Gastroesophageal sphincter (tissue), 3 donors: ENCODE data around the gene TOP1.

Source experiments
- EP300 ChIP-seq: sonication (generic); formaldehyde crosslinking; IDR thresholded peaks from one replicate; pipeline ENCODE4 v1.6.1; 2017; ENCODE audit warnings: antibody characterized with exemption, mild to moderate bottlenecking
- POLR2AphosphoS5 ChIP-seq: sonication (generic); formaldehyde crosslinking; IDR thresholded peaks from one replicate; pipeline ENCODE4 v1.6.1; 2017; ENCODE audit warnings: antibody characterized with exemption
- TF ChIP-seq, protein P1 (sequence below), 4 experiments: fragments of 200-600 bp in 2 of 4; fragments of 450-650 bp in 2 of 4; sonication (generic) in 1 of 4; IDR thresholded peaks; one replicate each; pipeline ENCODE4 v1.5.1; 2017 to 2019; ENCODE audit warnings: antibody characterized with exemption in 4 of 4, mild to moderate bottlenecking in 2 of 4, moderate library complexity in 2 of 4

DNA sequence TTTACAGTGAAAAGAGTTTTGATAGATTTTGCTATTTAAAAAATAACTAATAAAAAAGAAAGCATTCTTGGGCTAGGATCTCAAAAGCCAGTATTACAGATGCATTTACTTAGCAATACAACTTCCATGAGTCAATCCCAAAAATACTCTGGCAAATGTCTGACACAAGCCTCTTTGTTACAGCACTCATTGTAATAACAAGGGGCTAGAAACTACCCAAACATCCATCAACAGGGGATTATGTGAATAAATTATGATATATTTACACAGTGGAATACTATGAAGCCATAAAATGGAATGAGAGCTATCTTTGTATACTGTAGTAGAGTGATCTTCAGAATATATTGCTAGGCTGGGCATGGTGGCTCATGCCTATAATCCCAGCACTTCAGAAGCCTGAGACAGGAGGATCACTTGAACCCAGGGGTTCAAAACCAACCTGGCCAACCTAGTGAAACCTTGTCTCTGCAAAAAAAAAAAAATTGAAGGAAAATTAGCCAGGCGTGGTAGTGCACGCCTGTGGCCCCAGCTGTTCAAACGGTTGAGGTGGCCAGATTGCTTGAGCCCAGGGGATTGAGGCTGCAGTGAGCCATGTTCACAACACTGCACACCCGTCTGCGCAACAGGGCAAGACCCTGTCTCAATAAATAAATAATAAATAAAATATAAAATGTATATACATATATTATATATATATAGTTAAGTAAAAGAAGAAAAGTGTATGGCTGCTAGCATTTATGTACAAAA lies 34.7 kb upstream of the TOP1 start:
- TF ChIP-seq, protein P1, sequence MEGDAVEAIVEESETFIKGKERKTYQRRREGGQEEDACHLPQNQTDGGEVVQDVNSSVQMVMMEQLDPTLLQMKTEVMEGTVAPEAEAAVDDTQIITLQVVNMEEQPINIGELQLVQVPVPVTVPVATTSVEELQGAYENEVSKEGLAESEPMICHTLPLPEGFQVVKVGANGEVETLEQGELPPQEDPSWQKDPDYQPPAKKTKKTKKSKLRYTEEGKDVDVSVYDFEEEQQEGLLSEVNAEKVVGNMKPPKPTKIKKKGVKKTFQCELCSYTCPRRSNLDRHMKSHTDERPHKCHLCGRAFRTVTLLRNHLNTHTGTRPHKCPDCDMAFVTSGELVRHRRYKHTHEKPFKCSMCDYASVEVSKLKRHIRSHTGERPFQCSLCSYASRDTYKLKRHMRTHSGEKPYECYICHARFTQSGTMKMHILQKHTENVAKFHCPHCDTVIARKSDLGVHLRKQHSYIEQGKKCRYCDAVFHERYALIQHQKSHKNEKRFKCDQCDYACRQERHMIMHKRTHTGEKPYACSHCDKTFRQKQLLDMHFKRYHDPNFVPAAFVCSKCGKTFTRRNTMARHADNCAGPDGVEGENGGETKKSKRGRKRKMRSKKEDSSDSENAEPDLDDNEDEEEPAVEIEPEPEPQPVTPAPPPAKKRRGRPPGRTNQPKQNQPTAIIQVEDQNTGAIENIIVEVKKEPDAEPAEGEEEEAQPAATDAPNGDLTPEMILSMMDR (IDR thresholded peaks at IDR 0.05) = no peak
- TF ChIP-seq POLR2AphosphoS5 (no peak), EP300 (no peak)
